GM12874 (cell line): ENCODE measurements around the gene TRIM39.

Source experiments
- CTCF ChIP-seq: IDR thresholded peaks from 2 replicates; pipeline ENCODE4 v1.5.1; 2011; ENCODE audit warnings: low read depth, mild to moderate bottlenecking, control low read depth, low read length, moderate library complexity; ENCODE audit not compliant: insufficient read depth

The TRIM39 gene

GRCh38 chr6:30311671-30312070 is 15.1 kb upstream of the TRIM39 start:
- no peak for TF ChIP-seq CTCF

GRCh38 chr6:30312266-30312665 is 14.5 kb upstream of the TRIM39 start:
- TF ChIP-seq CTCF: no peak

GRCh38 chr6:30312676-30313321 is 13.9 kb upstream of the TRIM39 start:
- no peak for TF ChIP-seq CTCF

GRCh38 chr6:30315156-30315555 is 11.6 kb upstream of the TRIM39 start:
- no peak for TF ChIP-seq CTCF

GRCh38 chr6:30317913-30318589 is 8.7 kb upstream of the TRIM39 start:
- TF ChIP-seq CTCF: no peak

GRCh38 chr6:30319146-30319835 is 7.4 kb upstream of the TRIM39 start:
- no peak for TF ChIP-seq CTCF

- no peak for TF ChIP-seq CTCF
Measured at GRCh38 chr6:30321692-30322388, 4.9 kb upstream of the TRIM39 start.
